B cell (primary cell): ENCODE measurements around the gene SCN3B. TPM values are rescaled to one million over a fixed set of nuclear protein-coding genes. Genes with fewer than 3 reads are reported as not detected.

Source experiments
- ATAC-seq: fragments of 200-7000 bp; cut with Tn5 transposase; one replicate; pipeline ENCODE4 v1.10.0; 2021; ENCODE audit warnings: low read depth, mild to moderate bottlenecking, moderate number of reproducible peaks, moderate library complexity
- CTCF ChIA-PET: fragments of 350-600 bp; sonication (Branson Sonifier 250); formaldehyde crosslinking; loops from one replicate; lab custom pipeline; 2021; ENCODE audit warnings: antibody characterized with exemption, inconsistent platforms; lab: Charles Lee
- POLR2A ChIA-PET: fragments of 350-600 bp; sonication (Branson Sonifier 250); formaldehyde crosslinking; loops from one replicate; lab custom pipeline; 2021; ENCODE audit warnings: antibody characterized with exemption; lab: Charles Lee
- DNase-seq: peaks from one replicate; pipeline ENCODE4 v3.0.0; 2013
- H2AFZ ChIP-seq: 2 replicates; pipeline ENCODE4 v1.6.1; 2012; ENCODE audit warnings: mild to moderate bottlenecking, low read depth, low read length; ENCODE audit not compliant: insufficient read depth, poor library complexity, severe bottlenecking
- H3K27ac ChIP-seq, 2 donors: 1 replicate in 1 of 2; 2 replicates in 1 of 2; pipeline ENCODE4 v1.5.1; 2012 to 2013; ENCODE audit warnings: low read length in 2 of 2, mild to moderate bottlenecking in 2 of 2, moderate library complexity in 1 of 2
- H3K27me3 ChIP-seq, 4 experiments: fragments of 200-600 bp in 1 of 4; sonication (generic) in 1 of 4; replicated peaks in 1 of 4; 1 replicate in 2 of 4; 2 replicates in 2 of 4; pipeline versions ENCODE4 v1.6.1 to v1.7.0; 2013 to 2016; ENCODE audit warnings: low read length in 3 of 4, mild to moderate bottlenecking in 2 of 4, mixed read lengths in 1 of 4, moderate library complexity in 1 of 4; ENCODE audit not compliant: insufficient read depth in 4 of 4, control insufficient read depth in 3 of 4; ENCODE audit errors: control extremely low read depth in 1 of 4
- H3K36me3 ChIP-seq, 2 experiments: replicated peaks in 1 of 2; 1 replicate in 1 of 2; 2 replicates in 1 of 2; pipeline versions ENCODE4 v1.6.1 to v1.7.1; 2013; ENCODE audit warnings: low read length in 1 of 2; ENCODE audit not compliant: insufficient read depth in 2 of 2, control insufficient read depth in 1 of 2; ENCODE audit errors: control extremely low read depth in 1 of 2, extremely low read depth in 1 of 2
- H3K4me1 ChIP-seq, 2 donors: fragments of 200-600 bp in 1 of 2; sonication (generic) in 1 of 2; 1 replicate in 1 of 2; 2 replicates in 1 of 2; pipeline versions ENCODE4 v1.5.1 to v1.6.1; 2013 to 2017; ENCODE audit warnings: low read length in 2 of 2; ENCODE audit not compliant: control insufficient read depth in 2 of 2, insufficient read depth in 2 of 2
- H3K4me2 ChIP-seq: replicated peaks from 2 replicates; pipeline ENCODE3; 2012; ENCODE audit warnings: mild to moderate bottlenecking, low read depth, low read length; ENCODE audit not compliant: poor library complexity, severe bottlenecking
- H3K4me3 ChIP-seq, 5 experiments: fragments of 200-600 bp in 1 of 5; sonication (generic) in 1 of 5; 1 replicate in 3 of 5; 2 replicates in 2 of 5; pipeline versions ENCODE4 v1.5.1 to v1.7.0; 2011 to 2016; ENCODE audit warnings: low read length in 4 of 5, mild to moderate bottlenecking in 4 of 5, low read depth in 2 of 5, control low read depth in 1 of 5, moderate library complexity in 1 of 5; ENCODE audit not compliant: insufficient read depth in 1 of 5; ENCODE audit errors: control extremely low read depth in 1 of 5, extremely low read depth in 1 of 5
- H3K79me2 ChIP-seq: fragments of 200-600 bp; sonication (generic); one replicate; pipeline ENCODE4 v1.6.0; 2016; ENCODE audit warnings: low read length; ENCODE audit not compliant: control insufficient read depth, insufficient read depth
- H3K9ac ChIP-seq: fragments of 200-600 bp; sonication (generic); 2 replicates; pipeline ENCODE4 v1.6.1; 2017; ENCODE audit warnings: mild to moderate bottlenecking, low read length, moderate library complexity
- H3K9me3 ChIP-seq, 3 donors: one replicate each; pipeline versions ENCODE4 v1.6.1 to v1.7.1; 2013; ENCODE audit warnings: low read length in 2 of 3; ENCODE audit not compliant: control insufficient read depth in 2 of 3, insufficient read depth in 1 of 3; ENCODE audit errors: control extremely low read depth in 1 of 3
- H4K20me1 ChIP-seq: 2 replicates; pipeline ENCODE4 v1.6.0; 2012; ENCODE audit warnings: mild to moderate bottlenecking, low read length; ENCODE audit not compliant: insufficient read depth, control insufficient read depth, poor library complexity, severe bottlenecking
- H3K27ac Mint-ChIP-seq: one replicate; pipeline ENCODE4 v1.8.0; 2021; ENCODE audit warnings: mixed read lengths
- H3K27me3 Mint-ChIP-seq: one replicate; pipeline ENCODE4 v1.8.0; 2021; ENCODE audit warnings: mixed read lengths
- H3K4me1 Mint-ChIP-seq: one replicate; pipeline ENCODE4 v1.8.0; 2021; ENCODE audit warnings: mixed read lengths
- H3K4me3 Mint-ChIP-seq: one replicate; pipeline ENCODE4 v1.8.0; 2021; ENCODE audit warnings: mixed read lengths
- H3K9me3 Mint-ChIP-seq: one replicate; pipeline ENCODE4 v1.8.0; 2022; ENCODE audit warnings: mixed read lengths; ENCODE audit not compliant: insufficient read depth
- CTCF ChIP-seq: fragments of 200-600 bp; IDR thresholded peaks from one replicate; pipeline ENCODE4 v1.8.0; 2022; ENCODE audit warnings: antibody characterized with exemption, mild to moderate bottlenecking
- EZH2 ChIP-seq: IDR thresholded peaks from 2 replicates; pipeline ENCODE4 v1.6.1; 2012; ENCODE audit warnings: borderline replicate concordance, low read depth, mild to moderate bottlenecking, moderate library complexity, low read length; ENCODE audit not compliant: insufficient read depth, poor library complexity, severe bottlenecking
- WGBS: methylation state at CpG from one replicate; pipeline ENCODE4 v1.1.5; 2013; ENCODE audit warnings: missing lambda C conversion rate; ENCODE audit not compliant: insufficient coverage; 5-methylcytosine and 5-hydroxymethylcytosine counted together
- intact Hi-C: fragments of 100-400 bp; cut with micrococcal nuclease; formaldehyde crosslinking; loops from one replicate; pipeline ENCODE4 v1.10.0; 2022
- polyA plus RNA-seq: library from polyadenylated mRNA; depleted of rRNA; stranded (reverse); fragments of >200 nt; gene quantifications from 2 replicates; pipeline ENCODE4 v1.2.3, GENCODE V29; 2012
- total RNA-seq, 2 donors: library from RNA; stranded (reverse); fragments of 120-200 nt in 1 of 2; gene quantifications; 1 replicate in 1 of 2; 2 replicates in 1 of 2; pipeline versions ENCODE4 v1.2.3 to v1.2.4, GENCODE V29; 2013 to 2022

SCN3B gene
- total and polyA plus RNA-seq, 2 donors (not counting 1 experiment from before 2014, with no cell fraction given), result not detected

GRCh38 chr11:123671534-123671933 is 17.1 kb upstream of the SCN3B start:
- no peak for ATAC-seq
- Mint-ChIP-seq H3K27me3 (peaks cover 7% of the 10 kb centered on the region), H3K9me3 (no peaks in the 10 kb centered on the region), H3K4me3 (no peak overlapping the region), H3K27ac (no peak overlapping the region), H3K4me1 (no peaks in the 10 kb centered on the region)
- intact Hi-C loops, result no loop called here
- ChIA-PET POLR2A (no interaction called here), CTCF (no interaction called here)
- Histone ChIP-seq H3K79me2 (no peaks in the 10 kb centered on the region), H3K4me1 (no peaks in the 10 kb centered on the region), H2AFZ (no peak overlapping the region), H3K9ac (no peak overlapping the region), H3K9me3 (no peaks in the 10 kb centered on the region), H3K4me2 (no peak overlapping the region), H4K20me1 (no peaks in the 10 kb centered on the region), H3K27me3 (peaks cover 0 to 2% (median 0%) of the 10 kb centered on the region in 4 experiments), H3K27ac (no peak overlapping the region), H3K36me3 (no peaks in the 10 kb centered on the region), H3K4me3 (no peak overlapping the region)
- DNase-seq, result no peak
- TF ChIP-seq EZH2, result no peak
- TF ChIP-seq CTCF, result no peak
- WGBS, result 86% methylated on average over 9 of the region's 9 CpGs

- Mint-ChIP-seq H3K4me1 (no peaks in the 10 kb centered on the region), H3K4me3 (no peak overlapping the region), H3K27ac (no peak overlapping the region), H3K27me3 (peaks cover 9% of the 10 kb centered on the region), H3K9me3 (no peaks in the 10 kb centered on the region)
- CTCF ChIA-PET, result no interaction called here
- Histone ChIP-seq H3K4me2 (no peak overlapping the region), H3K4me1 (no peaks in the 10 kb centered on the region), H3K36me3 (no peaks in the 10 kb centered on the region), H3K9me3 (no peaks in the 10 kb centered on the region), H3K27me3 (peaks cover 0 to 5% (median 0%) of the 10 kb centered on the region in 4 experiments), H3K9ac (no peak overlapping the region), H3K79me2 (no peaks in the 10 kb centered on the region), H4K20me1 (no peaks in the 10 kb centered on the region), H2AFZ (no peak overlapping the region), H3K4me3 (no peak overlapping the region), H3K27ac (no peak overlapping the region)
- intact Hi-C loops, result no loop called here
- TF ChIP-seq EZH2 (no peak), CTCF (no peak)
- POLR2A ChIA-PET, result no interaction called here
- DNase-seq, result no peak
- no peak for ATAC-seq
- no CpG with 5 or more reads among the region's 1 CpG for WGBS
These were observed 15.7 kb upstream of the SCN3B start for GRCh38 chr11:123670081-123670480.
